ENCODE results near the gene MUCL3. TPM values are rescaled to one million over a fixed set of nuclear protein-coding genes. Genes with fewer than 3 reads are reported as not detected.

Gene MUCL3
- total RNA-seq, 2 experiments from 2014 or later = not detected

- Histone ChIP-seq H3K36me3 (ENCODE audit: insufficient read depth, low read length) (peaks cover 41% of the 10 kb centered on the region), H3K9me3 (ENCODE audit: control insufficient read depth in 1 of 2, insufficient read depth in 1 of 2, low read length in 2 of 2) (no peaks in the 10 kb centered on the region), H3K27me3 (ENCODE audit: control insufficient read depth in 1 of 2, insufficient read depth in 2 of 2, low read length in 2 of 2) (no peaks in the 10 kb centered on the region), H3K4me3 (ENCODE audit: low read length) (peak overlapping the region; percentile 82), H3K27ac (ENCODE audit: low read depth in 1 of 2, low read length in 2 of 2) (peak overlapping the region in 1 of 2 donors; percentile 44), H3K4me1 (ENCODE audit: insufficient read depth, low read length) (peaks cover 23% of the 10 kb centered on the region)
- peaks cover 26% of the 10 kb centered on the region for H3K4me1 Mint-ChIP-seq (ENCODE audit: low read depth)
- CTCF ChIA-PET = interaction anchor here (0.9 to 2.9 kb wide), 5 partner anchors 46 to 241 kb away, joined by 3 to 13 read pairs (median 4); partner anchors contain the start of gene DHX16
- peaks cover 64% of the 10 kb centered on the region for H3K36me3 Mint-ChIP-seq (ENCODE audit: low read depth)
- POLR2A ChIA-PET = interaction anchor here (1.0 to 1.9 kb wide), 7 partner anchors 12 to 587 kb away, joined by 3 to 11 read pairs (median 6); partner anchors contain the start of gene DDR1
- H3K27ac Mint-ChIP-seq = peak overlapping the region; percentile 59
- ATAC-seq (ENCODE audit: poor library complexity) = no peak
- intact Hi-C loops (cut with DNase I, micrococcal nuclease) = loop anchor here in 1 of 2 experiments (2.0 to 10.0 kb wide), 2 partner anchors 173 to 589 kb away; partner anchors contain the start of gene TRIM39
- H3K9me3 Mint-ChIP-seq = no peaks in the 10 kb centered on the region
- DNase-seq = no peak
- no peak for TF ChIP-seq CTCF (IDR thresholded peaks at IDR 0.05)
- no peaks in the 10 kb centered on the region for H3K27me3 Mint-ChIP-seq
- peak overlapping the region; percentile 96 for H3K4me3 Mint-ChIP-seq
These were observed 27.1 kb upstream of the MUCL3 start for GRCh38 chr6:30913721-30914075.

DNA sequence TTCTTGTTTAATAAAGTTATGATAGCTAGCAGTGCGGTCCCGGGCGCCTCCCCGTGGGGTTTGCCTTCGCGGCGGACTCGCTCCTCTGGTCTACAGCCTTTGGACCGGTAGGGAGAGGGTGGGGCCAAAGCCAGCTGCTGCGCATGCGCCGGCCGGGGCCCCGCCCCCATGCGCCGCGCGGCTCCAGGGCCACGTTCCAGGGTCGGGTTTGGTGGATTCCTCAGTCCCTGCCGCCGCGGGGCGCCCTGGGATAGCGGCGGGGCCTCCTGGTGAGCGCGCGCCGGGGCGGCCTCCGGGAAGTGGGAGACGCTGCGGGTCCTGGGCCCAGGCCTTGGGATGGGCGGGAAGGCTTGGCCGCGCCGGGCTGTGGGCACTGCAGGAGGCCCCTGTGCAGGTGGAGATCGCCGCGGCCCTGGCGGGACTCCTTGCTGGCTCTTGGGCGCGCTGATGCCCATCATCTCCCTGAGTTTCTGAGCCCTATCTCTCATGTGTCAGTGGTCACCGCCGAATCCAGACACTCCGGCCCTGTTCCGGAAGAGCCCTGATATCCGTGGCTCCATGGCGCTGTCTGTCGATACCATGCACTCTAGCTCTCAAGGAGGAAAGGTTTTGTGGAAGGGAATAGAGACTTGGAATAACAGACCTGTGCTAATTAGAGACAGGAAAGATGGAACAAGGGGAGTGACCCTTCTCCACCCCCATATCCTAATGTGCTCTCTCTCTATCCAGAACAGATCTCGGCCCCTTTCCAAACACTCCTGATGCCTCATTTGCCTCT, 26.5 kb upstream of the MUCL3 start, which contains the start of gene VARS2:
Gene VARS2, plus strand, starts transcription at position 163 of the 778 bp plus-strand sequence. Its CDS starts 599 bp downstream, at position 762.
- Histone ChIP-seq H3K9me3 (ENCODE audit: control insufficient read depth in 1 of 2, insufficient read depth in 1 of 2, low read length in 2 of 2) (no peaks in the 10 kb centered on the region), H3K4me1 (ENCODE audit: insufficient read depth, low read length) (peaks cover 19% of the 10 kb centered on the region), H3K36me3 (ENCODE audit: insufficient read depth, low read length) (peaks cover 45% of the 10 kb centered on the region), H3K4me3 (ENCODE audit: low read length) (peak within 1 kb of the TSS; percentile 82), H3K27ac (ENCODE audit: low read depth in 1 of 2, low read length in 2 of 2) (peak within 1 kb of the TSS; percentile 45 to 53), H3K27me3 (ENCODE audit: control insufficient read depth in 1 of 2, insufficient read depth in 2 of 2, low read length in 2 of 2) (no peaks in the 10 kb centered on the region)
- Mint-ChIP-seq H3K27me3 (no peaks in the 10 kb centered on the region), H3K9me3 (no peaks in the 10 kb centered on the region), H3K36me3 (ENCODE audit: low read depth) (peaks cover 67% of the 10 kb centered on the region), H3K4me1 (ENCODE audit: low read depth) (peaks cover 21% of the 10 kb centered on the region), H3K27ac (peak within 1 kb of the TSS; percentile 87), H3K4me3 (peak within 1 kb of the TSS; percentile 96)
- intact Hi-C loops (cut with DNase I, micrococcal nuclease) = loop anchor here in 1 of 2 experiments (2.0 to 10.0 kb wide), 2 partner anchors 173 to 589 kb away; partner anchors contain the start of gene TRIM39
- peak; percentile 96 for ATAC-seq (ENCODE audit: poor library complexity)
- POLR2A ChIA-PET = interaction anchor here (0.6 to 1.9 kb wide), 8 partner anchors 11 to 588 kb away, joined by 3 to 11 read pairs (median 4); partner anchors contain the start of gene DDR1
- CTCF ChIA-PET = interaction anchor here (0.6 to 2.9 kb wide), 7 partner anchors 47 to 242 kb away, joined by 3 to 13 read pairs (median 4); partner anchors contain the start of gene DHX16
- no peak for TF ChIP-seq CTCF (IDR thresholded peaks at IDR 0.05)
- peak; percentile 69 to 94 (median 80) for DNase-seq

DNA sequence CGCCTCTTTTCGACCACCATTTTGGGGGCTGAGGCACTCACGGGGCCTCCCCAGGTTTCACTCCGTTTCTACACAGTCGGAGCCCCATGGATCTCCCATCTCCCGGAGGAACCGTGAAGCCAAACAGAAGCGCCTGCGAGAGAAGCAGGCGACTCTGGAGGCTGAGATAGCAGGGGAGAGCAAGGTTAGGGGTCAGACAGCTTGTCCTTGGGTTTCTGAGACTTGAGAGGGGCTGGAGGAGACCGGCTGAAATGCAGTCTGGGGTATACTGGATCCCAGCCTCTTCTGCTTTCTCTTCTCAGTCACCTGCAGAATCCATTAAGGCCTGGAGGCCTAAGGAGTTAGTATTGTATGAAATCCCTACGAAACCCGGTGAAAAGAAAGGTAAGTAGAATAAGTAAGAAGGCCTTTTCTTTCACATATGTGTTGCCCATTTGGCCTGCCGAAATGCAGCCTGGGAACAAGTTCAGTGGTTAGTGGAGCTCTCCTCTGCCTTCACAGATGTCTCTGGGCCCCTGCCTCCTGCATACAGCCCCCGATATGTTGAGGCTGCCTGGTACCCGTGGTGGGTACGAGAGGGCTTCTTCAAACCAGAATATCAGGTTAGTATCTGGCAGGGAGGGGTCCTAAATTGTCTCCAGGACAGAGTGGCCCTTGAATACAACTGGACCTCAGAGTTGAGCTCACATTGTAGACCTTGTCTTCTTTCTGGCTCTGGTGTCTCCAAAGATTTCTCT, 25.8 kb upstream of the MUCL3 start:
- peaks cover 21% of the 10 kb centered on the region for H3K4me1 Mint-ChIP-seq (ENCODE audit: low read depth)
- peak overlapping the region; percentile 96 for H3K4me3 Mint-ChIP-seq
- no peak for ATAC-seq (ENCODE audit: poor library complexity)
- H3K27ac Mint-ChIP-seq = peak overlapping the region; percentile 87
- POLR2A ChIA-PET = interaction anchor here (0.6 to 1.9 kb wide), 6 partner anchors 86 to 696 kb away, joined by 3 to 11 read pairs (median 4); no protein-coding TSS in a partner anchor
- no peaks in the 10 kb centered on the region for H3K27me3 ChIP-seq (ENCODE audit: control insufficient read depth in 1 of 2, insufficient read depth in 2 of 2, low read length in 2 of 2)
- intact Hi-C loops (cut with DNase I, micrococcal nuclease) = loop anchor here (1.0 to 10.0 kb wide), 4 partner anchors 154 to 590 kb away; partner anchors contain the start of gene TRIM39 (in 1 of the 2)
- no peaks in the 10 kb centered on the region for H3K27me3 Mint-ChIP-seq
- no peak for TF ChIP-seq CTCF (IDR thresholded peaks at IDR 0.05)
- CTCF ChIA-PET = interaction anchor here (1.0 to 2.9 kb wide), 5 partner anchors 87 to 172 kb away, joined by 3 to 13 read pairs (median 4); no protein-coding TSS in a partner anchor
- H3K9me3 ChIP-seq (ENCODE audit: control insufficient read depth in 1 of 2, insufficient read depth in 1 of 2, low read length in 2 of 2) = no peaks in the 10 kb centered on the region
- H3K27ac ChIP-seq (ENCODE audit: low read depth in 1 of 2, low read length in 2 of 2) = peak overlapping the region; percentile 45 to 53
- DNase-seq = no peak
- no peaks in the 10 kb centered on the region for H3K9me3 Mint-ChIP-seq
- peaks cover 75% of the 10 kb centered on the region for H3K36me3 Mint-ChIP-seq (ENCODE audit: low read depth)
- peaks cover 19% of the 10 kb centered on the region for H3K4me1 ChIP-seq (ENCODE audit: insufficient read depth, low read length)
- H3K36me3 ChIP-seq (ENCODE audit: insufficient read depth, low read length) = peaks cover 48% of the 10 kb centered on the region
- H3K4me3 ChIP-seq (ENCODE audit: low read length) = peak overlapping the region; percentile 82
